GM12878 (cell line): Measurements from ENCODE around the gene ITGAD. TPM values are rescaled to one million over a fixed set of nuclear protein-coding genes. Genes with fewer than 3 reads are reported as not detected.

Experiments
- ATAC-seq: fragments of 200-7000 bp; cut with Tn5 transposase; 3 replicates; pipeline ENCODE4 v1.9.1; 2020; ENCODE audit warnings: mild to moderate bottlenecking, moderate library complexity
- BruUV-seq: library from RNA; stranded (reverse); fragments of 400-500 nt; replicated peaks from 2 replicates; lab custom pipeline; 2021; lab: Mats Ljungman, UMichigan
- CTCF ChIA-PET: fragments of 300-600 bp; sonication (Branson Sonifier 250); formaldehyde crosslinking; extraction: SDS; loops from one replicate; lab custom pipeline; 2021; ENCODE audit warnings: inconsistent platforms; lab: Yijun Ruan, JAX
- POLR2A ChIA-PET: fragments of 350-600 bp; formaldehyde crosslinking; extraction: SDS; loops from one replicate; lab custom pipeline; 2021; ENCODE audit warnings: inconsistent platforms; lab: Charles Lee
- RAD21 ChIA-PET: fragments of 300-600 bp; sonication (Branson Sonifier 250); formaldehyde crosslinking; loops from one replicate; lab custom pipeline; 2023; ENCODE audit warnings: antibody characterized with exemption; ENCODE audit not compliant: unreplicated experiment; lab: Charles Lee
- SMC1A ChIA-PET: fragments of 300-600 bp; sonication (Branson Sonifier 250); formaldehyde crosslinking; loops from one replicate; lab custom pipeline; 2023; ENCODE audit not compliant: unreplicated experiment, uncharacterized antibody; lab: Charles Lee
- DNase-seq: peaks from one replicate; pipeline ENCODE4 v3.0.0-alpha.2; 2011; ENCODE audit warnings: low read depth, low spot score
- FAIRE-seq: peaks from 3 replicates; lab custom pipeline; 2011; peaks lifted over from hg19 to GRCh38; lab: Jason Lieb, UNC
- H2AFZ ChIP-seq: 2 replicates; pipeline ENCODE4 v1.6.0; 2011; ENCODE audit warnings: low read depth, low read length, control low read depth; ENCODE audit not compliant: control insufficient read depth
- H3K27ac ChIP-seq: 2 replicates; pipeline ENCODE4 v1.5.1; 2011; ENCODE audit warnings: control low read depth; ENCODE audit not compliant: control insufficient read depth, insufficient read depth
- H3K27me3 ChIP-seq, 2 experiments: replicated peaks in 1 of 2; 2 replicates each; pipeline versions ENCODE4 v1.6.0 to v1.6.1; 2011; ENCODE audit warnings: low read length in 1 of 2; ENCODE audit not compliant: control insufficient read depth in 2 of 2, insufficient read depth in 2 of 2
- H3K36me3 ChIP-seq, 2 experiments: 2 replicates each; pipeline ENCODE4 v1.5.1; 2011; ENCODE audit warnings: low read length in 1 of 2; ENCODE audit not compliant: control insufficient read depth in 2 of 2, insufficient read depth in 2 of 2
- H3K4me1 ChIP-seq: 2 replicates; pipeline ENCODE4 v1.6.1; 2011; ENCODE audit warnings: mild to moderate bottlenecking, low read length, moderate library complexity, mixed read lengths; ENCODE audit not compliant: control insufficient read depth, insufficient read depth
- H3K4me2 ChIP-seq: 2 replicates; pipeline ENCODE4 v1.6.0; 2011; ENCODE audit warnings: control low read depth; ENCODE audit not compliant: control insufficient read depth, insufficient read depth
- H3K4me3 ChIP-seq: fragments of 200-600 bp; sonication (generic); 2 replicates; pipeline ENCODE4 v1.5.1; 2016
- H3K79me2 ChIP-seq: 2 replicates; pipeline ENCODE4 v1.6.0; 2011; ENCODE audit warnings: low read length; ENCODE audit not compliant: control insufficient read depth, insufficient read depth
- H3K9ac ChIP-seq: 2 replicates; pipeline ENCODE4 v1.8.0; 2011; ENCODE audit warnings: low read length, control low read depth, mixed read lengths; ENCODE audit not compliant: control insufficient read depth, insufficient read depth
- H3K9me3 ChIP-seq: replicated peaks from 3 replicates; pipeline ENCODE4 v1.5.1; 2011; ENCODE audit warnings: mild to moderate bottlenecking, low read length; ENCODE audit not compliant: control insufficient read depth, insufficient read depth
- H4K20me1 ChIP-seq: 2 replicates; pipeline ENCODE4 v1.6.0; 2011; ENCODE audit not compliant: control insufficient read depth, insufficient read depth
- BCL11A ChIP-seq: IDR thresholded peaks from 2 replicates; pipeline ENCODE4 v1.6.1; 2011; ENCODE audit warnings: low read depth, low read length
- FOXM1 ChIP-seq: IDR thresholded peaks from 2 replicates; pipeline ENCODE4 v1.6.1; 2012; ENCODE audit warnings: low read depth, mild to moderate bottlenecking, inconsistent platforms, low read length, moderate library complexity
- HCFC1 ChIP-seq: fragments of 150-350 bp; IDR thresholded peaks from 2 replicates; pipeline ENCODE4 v1.6.1; 2014; ENCODE audit warnings: low read length
- HDGF ChIP-seq: fragments of 450-650 bp; IDR thresholded peaks from 2 replicates; pipeline ENCODE4 v1.6.1; 2016; ENCODE audit warnings: antibody characterized with exemption
- IKZF2 ChIP-seq, 2 experiments: fragments of 450-650 bp; IDR thresholded peaks; 2 replicates each; pipeline ENCODE4 v1.6.1; 2017; ENCODE audit warnings: mild to moderate bottlenecking in 2 of 2, moderate library complexity in 2 of 2
- RAD21 ChIP-seq: IDR thresholded peaks from 2 replicates; pipeline ENCODE4 v1.6.1; 2011; ENCODE audit warnings: mild to moderate bottlenecking, low read depth, low read length, moderate library complexity; ENCODE audit not compliant: insufficient read depth
- RFX5 ChIP-seq: IDR thresholded peaks from 2 replicates; pipeline ENCODE4 v1.6.1; 2011; ENCODE audit warnings: low read depth, low read length, improper control_type of control experiment
- SIX5 ChIP-seq: IDR thresholded peaks from 2 replicates; pipeline ENCODE4 v1.6.1; 2011; ENCODE audit warnings: mild to moderate bottlenecking, low read depth, low read length, moderate library complexity; ENCODE audit not compliant: severe bottlenecking
- TARDBP ChIP-seq: IDR thresholded peaks from 2 replicates; pipeline ENCODE4 v1.6.1; 2016; ENCODE audit warnings: borderline replicate concordance
- ZNF207 ChIP-seq: fragments of 450-650 bp; IDR thresholded peaks from 2 replicates; pipeline ENCODE4 v1.6.1; 2014; ENCODE audit warnings: antibody characterized with exemption, mild to moderate bottlenecking, borderline replicate concordance
- WGBS: methylation state at CpG from one replicate; pipeline ENCODE4 v1.1.6; 2016; ENCODE audit warnings: low lambda C conversion rate; ENCODE audit not compliant: insufficient replicate concordance, insufficient coverage; ENCODE audit errors: missing lambda C conversion rate; 5-methylcytosine and 5-hydroxymethylcytosine counted together
- in situ Hi-C: fragments of 300-500 bp; cut with MboI; formaldehyde crosslinking; loops from 9 replicates; pipeline ENCODE4 v1.14.3; 2018; ENCODE audit warnings: mixed read lengths
- intact Hi-C: fragments of 100-400 bp; cut with micrococcal nuclease; formaldehyde crosslinking; loops from one replicate; pipeline ENCODE4 v1.14.2; 2022; ENCODE audit not compliant: unreplicated experiment
- polyA plus RNA-seq, 11 experiments: library from polyadenylated mRNA; depleted of rRNA in 4 of 11; unstranded in 6 of 11; stranded (reverse) in 5 of 11; fragments of >200 nt; fragmentation: Nextera tagmentation in 4 of 11; fragmentation: Illumina TruSeq in 1 of 11; extraction: Ambion mirVana in 4 of 11; extraction: Trizol in 1 of 11; gene quantifications; 1 replicate in 1 of 11; 2 replicates in 10 of 11; pipeline versions ENCODE4 v1.2.1 to v1.2.3, GENCODE V29; 2011 to 2016; ENCODE audit warnings: inconsistent platforms in 2 of 11, missing spikeins in 2 of 11, low read depth in 1 of 11
- total RNA-seq, 4 experiments: library from RNA; depleted of rRNA in 3 of 4; stranded (reverse); fragments of >200 nt in 3 of 4; fragmentation: Illumina TruSeq in 1 of 4; extraction: Trizol in 1 of 4; gene quantifications; 2 replicates each; pipeline versions ENCODE4 v1.2.1 to v1.2.3, GENCODE V29; 2013 to 2021
- TF ChIP-seq, protein P1 (sequence below): fragments of 150-350 bp; IDR thresholded peaks from 2 replicates; pipeline ENCODE4 v1.6.1; 2016; ENCODE audit warnings: low read depth, low read length
- TF ChIP-seq, protein P2 (sequence below): fragments of 450-650 bp; IDR thresholded peaks from 2 replicates; pipeline ENCODE4 v1.6.1; 2016; ENCODE audit warnings: mild to moderate bottlenecking

Gene ITGAD
- total and polyA plus RNA-seq, 10 of the 15 experiments (the other 5 are each of a cell fraction or from before 2014, with no cell fraction given), result 0.29 to 4.0 (median 1.2) TPM

DNA sequence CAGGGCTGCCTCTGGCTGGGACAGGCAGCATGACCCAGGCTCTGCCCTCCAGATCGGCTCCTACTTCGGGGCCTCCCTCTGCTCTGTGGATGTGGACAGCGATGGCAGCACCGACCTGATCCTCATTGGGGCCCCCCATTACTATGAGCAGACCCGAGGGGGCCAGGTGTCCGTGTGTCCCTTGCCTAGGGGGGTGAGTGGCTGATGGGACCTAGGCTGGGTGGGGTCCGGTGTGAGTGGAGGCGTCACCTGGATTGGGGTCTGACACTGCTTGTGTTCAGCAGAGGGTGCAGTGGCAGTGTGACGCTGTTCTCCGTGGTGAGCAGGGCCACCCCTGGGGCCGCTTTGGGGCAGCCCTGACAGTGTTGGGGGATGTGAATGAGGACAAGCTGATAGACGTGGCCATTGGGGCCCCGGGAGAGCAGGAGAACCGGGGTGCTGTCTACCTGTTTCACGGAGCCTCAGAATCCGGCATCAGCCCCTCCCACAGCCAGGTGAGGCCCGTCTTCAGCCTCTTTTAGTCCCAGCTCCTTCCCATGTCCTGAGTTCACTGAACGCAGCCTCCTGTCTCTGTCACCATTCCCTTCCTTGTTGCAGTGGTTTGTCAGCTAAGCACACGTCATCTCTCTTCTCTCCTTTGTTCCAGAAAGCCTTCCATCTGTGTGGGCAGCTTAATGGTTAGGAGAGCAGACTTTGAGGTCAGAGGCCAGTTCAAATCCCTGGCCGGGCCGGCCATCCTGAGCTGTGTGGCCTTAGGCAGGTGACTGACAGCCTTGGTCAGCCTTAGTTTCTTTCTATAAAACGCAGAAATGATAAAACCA lies 18.1 kb downstream of the ITGAD start:
- no peaks in the 10 kb centered on the region for H4K20me1 ChIP-seq
- POLR2A ChIA-PET, result interaction anchor here (0.5 to 0.6 kb wide), 2 partner anchors 10 to 170 kb away, joined by 3 read pairs; no protein-coding TSS in a partner anchor

DNA sequence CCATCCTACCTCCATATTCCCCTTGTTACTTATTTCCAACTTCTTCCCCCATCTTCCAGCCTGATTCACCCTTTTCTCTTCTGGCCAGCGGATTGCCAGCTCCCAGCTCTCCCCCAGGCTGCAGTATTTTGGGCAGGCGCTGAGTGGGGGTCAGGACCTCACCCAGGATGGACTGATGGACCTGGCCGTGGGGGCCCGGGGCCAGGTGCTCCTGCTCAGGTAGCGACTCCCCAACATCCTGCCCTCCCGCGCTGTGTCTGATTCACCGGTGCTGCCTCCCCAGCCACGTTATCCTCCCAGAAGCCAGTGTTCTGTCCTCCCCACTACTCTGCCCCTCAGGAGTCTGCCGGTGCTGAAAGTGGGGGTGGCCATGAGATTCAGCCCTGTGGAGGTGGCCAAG lies 19.6 kb downstream of the ITGAD start:
- Histone ChIP-seq H3K9ac (no peak overlapping the region), H3K36me3 (no peaks in the 10 kb centered on the region), H3K4me3 (no peak overlapping the region), H3K27me3 (no peaks in the 10 kb centered on the region; a peak in 1 of 4 replicates), H3K9me3 (no peaks in the 10 kb centered on the region; the same call in 2 of the 3 replicates), H2AFZ (no peak overlapping the region), H3K27ac (no peak overlapping the region), H3K4me1 (peaks cover 11% of the 10 kb centered on the region), H3K4me2 (no peak overlapping the region), H4K20me1 (no peaks in the 10 kb centered on the region), H3K79me2 (no peaks in the 10 kb centered on the region)
- ChIA-PET RAD21 (no interaction called here), SMC1A (no interaction called here), POLR2A (no interaction called here), CTCF (no interaction called here)
- WGBS, result 35% methylated on average over 10 of the region's 10 CpGs
- no peak for FAIRE-seq
- DNase-seq, result no peak
- intact Hi-C loops (no loop called here), in situ Hi-C loops (no loop called here)
- no peak for ATAC-seq
- no TSS peak for BruUV-seq
- TF ChIP-seq BCL11A, result no peak
- TF ChIP-seq, protein P1, sequence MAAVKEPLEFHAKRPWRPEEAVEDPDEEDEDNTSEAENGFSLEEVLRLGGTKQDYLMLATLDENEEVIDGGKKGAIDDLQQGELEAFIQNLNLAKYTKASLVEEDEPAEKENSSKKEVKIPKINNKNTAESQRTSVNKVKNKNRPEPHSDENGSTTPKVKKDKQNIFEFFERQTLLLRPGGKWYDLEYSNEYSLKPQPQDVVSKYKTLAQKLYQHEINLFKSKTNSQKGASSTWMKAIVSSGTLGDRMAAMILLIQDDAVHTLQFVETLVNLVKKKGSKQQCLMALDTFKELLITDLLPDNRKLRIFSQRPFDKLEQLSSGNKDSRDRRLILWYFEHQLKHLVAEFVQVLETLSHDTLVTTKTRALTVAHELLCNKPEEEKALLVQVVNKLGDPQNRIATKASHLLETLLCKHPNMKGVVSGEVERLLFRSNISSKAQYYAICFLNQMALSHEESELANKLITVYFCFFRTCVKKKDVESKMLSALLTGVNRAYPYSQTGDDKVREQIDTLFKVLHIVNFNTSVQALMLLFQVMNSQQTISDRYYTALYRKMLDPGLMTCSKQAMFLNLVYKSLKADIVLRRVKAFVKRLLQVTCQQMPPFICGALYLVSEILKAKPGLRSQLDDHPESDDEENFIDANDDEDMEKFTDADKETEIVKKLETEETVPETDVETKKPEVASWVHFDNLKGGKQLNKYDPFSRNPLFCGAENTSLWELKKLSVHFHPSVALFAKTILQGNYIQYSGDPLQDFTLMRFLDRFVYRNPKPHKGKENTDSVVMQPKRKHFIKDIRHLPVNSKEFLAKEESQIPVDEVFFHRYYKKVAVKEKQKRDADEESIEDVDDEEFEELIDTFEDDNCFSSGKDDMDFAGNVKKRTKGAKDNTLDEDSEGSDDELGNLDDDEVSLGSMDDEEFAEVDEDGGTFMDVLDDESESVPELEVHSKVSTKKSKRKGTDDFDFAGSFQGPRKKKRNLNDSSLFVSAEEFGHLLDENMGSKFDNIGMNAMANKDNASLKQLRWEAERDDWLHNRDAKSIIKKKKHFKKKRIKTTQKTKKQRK, result no peak
- TF ChIP-seq IKZF2 (IDR thresholded peaks at IDR 0.05), result no peak
- no peak for TF ChIP-seq RFX5
- no peak for TF ChIP-seq ZNF207
- no peak for TF ChIP-seq HCFC1
- no peak for TF ChIP-seq FOXM1
- TF ChIP-seq SIX5, result no peak

More for the DNA sequence above, 18.1 kb downstream of the ITGAD start:
- TF ChIP-seq TARDBP (no peak), RAD21 (no peak), HDGF (no peak)
- TF ChIP-seq, protein P2, sequence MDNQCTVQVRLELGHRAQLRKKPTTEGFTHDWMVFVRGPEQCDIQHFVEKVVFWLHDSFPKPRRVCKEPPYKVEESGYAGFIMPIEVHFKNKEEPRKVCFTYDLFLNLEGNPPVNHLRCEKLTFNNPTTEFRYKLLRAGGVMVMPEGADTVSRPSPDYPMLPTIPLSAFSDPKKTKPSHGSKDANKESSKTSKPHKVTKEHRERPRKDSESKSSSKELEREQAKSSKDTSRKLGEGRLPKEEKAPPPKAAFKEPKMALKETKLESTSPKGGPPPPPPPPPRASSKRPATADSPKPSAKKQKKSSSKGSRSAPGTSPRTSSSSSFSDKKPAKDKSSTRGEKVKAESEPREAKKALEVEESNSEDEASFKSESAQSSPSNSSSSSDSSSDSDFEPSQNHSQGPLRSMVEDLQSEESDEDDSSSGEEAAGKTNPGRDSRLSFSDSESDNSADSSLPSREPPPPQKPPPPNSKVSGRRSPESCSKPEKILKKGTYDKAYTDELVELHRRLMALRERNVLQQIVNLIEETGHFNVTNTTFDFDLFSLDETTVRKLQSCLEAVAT, result no peak
- TF ChIP-seq, all 136 proteins: peak for 0
- RAD21 ChIA-PET, result no interaction called here
- Histone ChIP-seq H3K27me3 (no peaks in the 10 kb centered on the region; a peak in 1 of 4 replicates), H3K9me3 (no peaks in the 10 kb centered on the region), H2AFZ (no peak overlapping the region), H3K4me2 (no peak overlapping the region), H3K9ac (no peak overlapping the region), H3K79me2 (no peaks in the 10 kb centered on the region), H3K36me3 (no peaks in the 10 kb centered on the region), H3K27ac (no peak overlapping the region), H3K4me1 (peaks cover 11% of the 10 kb centered on the region), H3K4me3 (no peak overlapping the region)
- in situ Hi-C loops (no loop called here), intact Hi-C loops (no loop called here)
- FAIRE-seq, result no peak
- BruUV-seq, result no TSS peak
- 41% methylated on average over 22 of the region's 22 CpGs for WGBS
- SMC1A ChIA-PET, result no interaction called here
- DNase-seq, result no peak
- CTCF ChIA-PET, result no interaction called here
- ATAC-seq, result no peak
